Bronchial epithelial cell (primary cell): Measurements from ENCODE around the gene BTBD8. TPM values are rescaled to one million over a fixed set of nuclear protein-coding genes. Genes with fewer than 3 reads are reported as not detected.

Experiments used
- DNase-seq: peaks from one replicate; pipeline ENCODE4 v3.0.0-alpha.2; 2010; ENCODE audit warnings: low read depth
- FAIRE-seq: peaks from 2 replicates; lab custom pipeline; 2011; peaks lifted over from hg19 to GRCh38; lab: Jason Lieb, UNC
- H3K27me3 ChIP-seq: 2 replicates; pipeline ENCODE4 v1.5.1; 2011; ENCODE audit warnings: low read length; ENCODE audit not compliant: control insufficient read depth, insufficient read depth
- H3K36me3 ChIP-seq: 2 replicates; pipeline ENCODE4 v1.5.1; 2011; ENCODE audit warnings: low read length; ENCODE audit not compliant: control insufficient read depth, insufficient read depth
- H3K4me3 ChIP-seq: 2 replicates; pipeline ENCODE4 v1.5.1; 2011; ENCODE audit warnings: mild to moderate bottlenecking, low read depth, low read length, control low read depth
- CTCF ChIP-seq: IDR thresholded peaks from 2 replicates; pipeline ENCODE4 v1.5.1; 2011; ENCODE audit warnings: mild to moderate bottlenecking, moderate library complexity, low read length, control low read depth, inconsistent platforms; ENCODE audit not compliant: insufficient read depth, severe bottlenecking
- total RNA-seq: library from RNA; depleted of rRNA; stranded (reverse); fragments of >200 nt; gene quantifications from 2 replicates; pipeline ENCODE4 v1.2.1, GENCODE V29; 2014

BTBD8 gene
- total RNA-seq, 1 donor from 2014 or later: 2.6 TPM

GRCh38 chr1:92123868-92124267 is 43.7 kb downstream of the BTBD8 start:
- H3K4me3 ChIP-seq: no peak overlapping the region
- FAIRE-seq (no peak), DNase-seq (no peak)
- no peaks in the 10 kb centered on the region for H3K36me3 ChIP-seq
- no peaks in the 10 kb centered on the region for H3K27me3 ChIP-seq
- no peak for TF ChIP-seq CTCF

DNA sequence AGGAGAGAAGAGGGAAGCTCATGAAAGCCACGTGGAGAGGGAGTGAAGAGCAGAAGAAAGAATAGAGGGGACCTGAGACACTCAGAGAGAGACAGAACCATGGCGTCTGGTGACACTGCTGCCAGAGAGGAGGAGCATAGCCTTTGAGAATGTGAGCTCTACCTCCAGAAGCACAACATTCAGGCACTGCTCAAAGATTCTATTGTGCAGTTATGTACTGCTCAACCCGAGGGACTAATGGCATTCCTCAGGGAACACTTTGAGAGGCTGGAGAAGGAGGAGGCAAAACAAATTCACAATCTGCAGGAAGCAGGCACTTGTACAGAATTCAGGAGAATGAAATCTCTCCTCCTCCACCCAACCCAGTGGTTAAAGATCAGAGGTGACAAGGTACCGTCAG is 45.1 kb downstream of the BTBD8 start:
- FAIRE-seq (no peak), DNase-seq (no peak)
- Histone ChIP-seq H3K27me3 (no peaks in the 10 kb centered on the region), H3K36me3 (no peaks in the 10 kb centered on the region), H3K4me3 (no peak overlapping the region)
- no peak for TF ChIP-seq CTCF

- Histone ChIP-seq H3K27me3 (no peaks in the 10 kb centered on the region), H3K36me3 (no peaks in the 10 kb centered on the region), H3K4me3 (no peak overlapping the region)
- DNase-seq (no peak), FAIRE-seq (no peak)
- TF ChIP-seq CTCF: no peak
Observed at GRCh38 chr1:92126088-92126487, 45.9 kb downstream of the BTBD8 start.

- H3K27me3 ChIP-seq: no peaks in the 10 kb centered on the region
- no peak for TF ChIP-seq CTCF
- no peak overlapping the region for H3K4me3 ChIP-seq
- H3K36me3 ChIP-seq: no peaks in the 10 kb centered on the region
- DNase-seq: no peak
- FAIRE-seq: no peak
Observed at GRCh38 chr1:92134331-92134730, 54.2 kb downstream of the BTBD8 start.

DNA sequence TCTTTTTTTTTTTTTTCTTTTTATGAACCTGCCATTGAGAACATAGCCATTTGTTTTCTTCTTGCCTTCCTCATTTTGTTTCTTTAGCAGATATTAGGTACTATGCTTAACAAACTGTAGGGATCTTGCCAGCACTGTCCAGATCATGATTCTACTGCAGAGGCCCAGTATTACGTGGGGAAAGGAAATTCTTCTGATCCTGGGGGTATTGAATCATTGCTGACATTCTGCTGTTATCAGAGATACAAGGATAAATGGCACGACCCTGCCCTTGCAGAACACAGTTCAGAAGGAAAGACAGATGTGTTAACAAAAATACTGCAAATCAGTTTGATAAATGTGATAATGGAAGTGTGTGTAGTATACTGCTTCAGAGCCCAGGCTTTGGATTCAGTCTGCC is 56.2 kb downstream of the BTBD8 start:
- TF ChIP-seq CTCF: no peak

DNA sequence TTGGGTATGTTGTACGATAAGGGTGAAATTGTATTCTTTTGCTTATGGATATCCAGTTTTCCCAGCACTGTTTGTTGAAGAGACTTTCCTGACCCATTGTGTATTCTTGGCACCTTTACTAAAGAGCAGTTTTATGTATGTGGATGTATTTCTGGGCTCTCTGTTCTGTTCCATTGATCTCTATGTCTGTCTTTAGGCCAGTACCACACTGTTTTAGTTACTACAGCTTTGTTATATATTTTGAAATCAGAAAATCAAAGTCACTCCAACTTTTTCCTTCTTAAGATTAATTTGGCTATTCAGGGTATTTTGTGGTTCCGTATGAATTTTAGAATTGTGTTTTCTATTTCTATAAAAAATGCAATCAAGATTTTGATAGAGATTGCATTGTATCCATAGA is 74.8 kb downstream of the BTBD8 start:
- DNase-seq: no peak
- Histone ChIP-seq H3K36me3 (no peaks in the 10 kb centered on the region), H3K4me3 (no peak overlapping the region), H3K27me3 (no peaks in the 10 kb centered on the region)
- FAIRE-seq: no peak
- TF ChIP-seq CTCF: no peak

More for the DNA sequence above, 56.2 kb downstream of the BTBD8 start:
- FAIRE-seq: no peak
- Histone ChIP-seq H3K4me3 (no peak overlapping the region), H3K36me3 (no peaks in the 10 kb centered on the region), H3K27me3 (no peaks in the 10 kb centered on the region)
- no peak for DNase-seq
